Testis (tissue), 2 donors: ENCODE measurements around the gene HERC5.

Experiments used
- CTCF ChIP-seq, 3 experiments: fragments of 450-650 bp in 2 of 3; fragments of 200-600 bp in 1 of 3; sonication (generic) in 1 of 3; IDR thresholded peaks; one replicate each; pipeline ENCODE4 v1.5.1; 2016 to 2019; ENCODE audit warnings: antibody characterized with exemption in 3 of 3, mild to moderate bottlenecking in 2 of 3, moderate library complexity in 1 of 3
- POLR2A ChIP-seq: fragments of 450-650 bp; IDR thresholded peaks from one replicate; pipeline ENCODE4 v1.6.1; 2017; ENCODE audit warnings: antibody characterized with exemption, mild to moderate bottlenecking, moderate library complexity

- TF ChIP-seq POLR2A = no peak
- TF ChIP-seq CTCF (IDR thresholded peaks at IDR 0.05) = no peak
Measured at GRCh38 chr4:88517825-88518224, 60.9 kb downstream of the HERC5 start.
